HepG2 (cell line): Measurements from ENCODE around the gene CCDC57. TPM values are rescaled to one million over a fixed set of nuclear protein-coding genes. Genes with fewer than 3 reads are reported as not detected.

ENCODE experiments used
- ATAC-seq: fragments of 200-7000 bp; cut with Tn5 transposase; 3 replicates; pipeline ENCODE4 v1.9.1; 2020; ENCODE audit warnings: mild to moderate bottlenecking, moderate library complexity
- BruUV-seq: library from RNA; stranded (reverse); fragments of 400-500 nt; replicated peaks from 2 replicates; lab custom pipeline; 2021; lab: Mats Ljungman, UMichigan
- CTCF ChIA-PET: fragments of 300-600 bp; formaldehyde crosslinking; extraction: SDS; loops from one replicate; lab custom pipeline; 2021; ENCODE audit warnings: low total read pairs, inconsistent platforms, low intra/inter-chr PET ratio; lab: Yijun Ruan, JAX
- POLR2A ChIA-PET: fragments of 350-600 bp; sonication (Branson Sonifier 250); formaldehyde crosslinking; loops from one replicate; lab custom pipeline; 2020; ENCODE audit warnings: antibody characterized with exemption, inconsistent platforms; lab: Yijun Ruan, JAX
- DNase-seq: peaks from one replicate; pipeline ENCODE4 v3.0.0-alpha.2; 2015; ENCODE audit warnings: low spot score
- FAIRE-seq: peaks from 3 replicates; lab custom pipeline; 2011; peaks lifted over from hg19 to GRCh38; lab: Jason Lieb, UNC
- H2AFZ ChIP-seq: one replicate; pipeline ENCODE4 v1.6.1; 2011; ENCODE audit warnings: low read length, inconsistent platforms
- H3K27ac ChIP-seq: fragments of 300-600 bp; 3 replicates; pipeline ENCODE4 v1.8.0; 2011; ENCODE audit warnings: mixed run types, mild to moderate bottlenecking, mixed read lengths, low read length, inconsistent platforms; ENCODE audit not compliant: insufficient read depth; ENCODE audit errors: extremely low read length
- H3K27me3 ChIP-seq, 2 experiments: fragments of 200-600 bp in 1 of 2; 2 replicates in 1 of 2; 3 replicates in 1 of 2; pipeline versions ENCODE4 v1.6.0 to v1.8.0; 2011; ENCODE audit warnings: low read length in 2 of 2, mild to moderate bottlenecking in 2 of 2, moderate library complexity in 2 of 2, inconsistent platforms in 1 of 2; ENCODE audit not compliant: insufficient read depth in 2 of 2, control insufficient read depth in 1 of 2
- H3K36me3 ChIP-seq, 2 experiments: fragments of 200-600 bp in 1 of 2; replicated peaks in 1 of 2; 2 replicates in 1 of 2; 3 replicates in 1 of 2; pipeline versions ENCODE4 v1.5.1 to v1.8.0; 2011; ENCODE audit warnings: low read length in 2 of 2, inconsistent platforms in 1 of 2; ENCODE audit not compliant: insufficient read depth in 2 of 2, control insufficient read depth in 1 of 2
- H3K4me1 ChIP-seq: 2 replicates; pipeline ENCODE4 v1.5.1; 2012; ENCODE audit warnings: low read length, inconsistent platforms; ENCODE audit not compliant: insufficient read depth
- H3K4me2 ChIP-seq: 2 replicates; pipeline ENCODE4 v1.6.0; 2011; ENCODE audit warnings: low read depth, low read length, inconsistent platforms
- H3K4me3 ChIP-seq, 3 experiments: fragments of 200-600 bp in 1 of 3; sonication (generic), shearing (Covaris generic) in 1 of 3; replicated peaks in 1 of 3; 2 replicates each; pipeline ENCODE4 v1.5.1; 2011 to 2016; ENCODE audit warnings: low read length in 3 of 3, inconsistent platforms in 2 of 3, low read depth in 2 of 3, mild to moderate bottlenecking in 2 of 3, control low read depth in 1 of 3, mixed read lengths in 1 of 3; ENCODE audit not compliant: insufficient read depth in 1 of 3
- H3K79me2 ChIP-seq: one replicate; pipeline ENCODE4 v1.6.1; 2011; ENCODE audit warnings: low read length, inconsistent platforms; ENCODE audit not compliant: insufficient read depth
- H3K9ac ChIP-seq: 2 replicates; pipeline ENCODE4 v1.6.0; 2011; ENCODE audit warnings: mild to moderate bottlenecking, low read depth, low read length, inconsistent platforms; ENCODE audit not compliant: insufficient read depth
- H3K9me3 ChIP-seq: 2 replicates; pipeline ENCODE4 v1.5.1; 2012; ENCODE audit warnings: mild to moderate bottlenecking, low read length
- H4K20me1 ChIP-seq: 2 replicates; pipeline ENCODE4 v1.6.0; 2011; ENCODE audit warnings: inconsistent platforms, mild to moderate bottlenecking, low read length, moderate library complexity; ENCODE audit not compliant: insufficient read depth
- AFF4 ChIP-seq: sonication (generic); formaldehyde crosslinking; IDR thresholded peaks from 2 replicates; pipeline ENCODE4 v1.4.0; 2020; ENCODE audit warnings: missing genetic modification reagents
- NCOA2 ChIP-seq: sonication (generic); formaldehyde crosslinking; IDR thresholded peaks from 2 replicates; pipeline ENCODE4 v1.8.0; 2022; ENCODE audit warnings: inconsistent platforms
- ZNF703 ChIP-seq: sonication (generic); formaldehyde crosslinking; IDR thresholded peaks from 2 replicates; pipeline ENCODE4 v1.5.1; 2020; ENCODE audit warnings: missing genetic modification reagents, mild to moderate bottlenecking, moderate library complexity, borderline replicate concordance
- WGBS: methylation state at CpG from one replicate; pipeline ENCODE4 v1.1.6; 2017; ENCODE audit warnings: low lambda C conversion rate; 5-methylcytosine and 5-hydroxymethylcytosine counted together
- in situ Hi-C: cut with HindIII; loops from 2 replicates; pipeline ENCODE4 v1.10.0; 2017; ENCODE audit warnings: low pct_unique_long_range_greater_than_20kb; ENCODE audit not compliant: extremely low pct_ligation_motif_present
- intact Hi-C: fragments of 100-400 bp; cut with micrococcal nuclease; formaldehyde crosslinking; loops from one replicate; pipeline ENCODE4 v1.10.0; 2022; ENCODE audit not compliant: unreplicated experiment
- polyA plus RNA-seq, 8 experiments: library from polyadenylated mRNA; depleted of rRNA in 3 of 8; stranded (reverse) in 7 of 8; unstranded in 1 of 8; fragments of >200 nt; fragmentation: Illumina TruSeq in 4 of 8; extraction: Trizol in 4 of 8; gene quantifications; 2 replicates each; pipeline versions ENCODE4 v1.2.1 to v1.2.3, GENCODE V29; 2011 to 2016; ENCODE audit warnings: low read depth in 4 of 8, missing spikeins in 1 of 8, mixed read lengths in 1 of 8; ENCODE audit not compliant: insufficient read depth in 1 of 8
- total RNA-seq, 5 experiments: library from RNA; depleted of rRNA; stranded (reverse); fragments of >200 nt; fragmentation: Illumina TruSeq; extraction: Trizol; gene quantifications; 2 replicates each; pipeline ENCODE4 v1.2.3, GENCODE V29; 2016; ENCODE audit warnings: low read depth in 1 of 5
- TF ChIP-seq, protein P1 (sequence below): sonication (generic); formaldehyde crosslinking; IDR thresholded peaks from 2 replicates; pipeline ENCODE4 v1.5.0; 2020; ENCODE audit warnings: mild to moderate bottlenecking, missing genetic modification reagents
- TF ChIP-seq, protein P2 (sequence below): sonication (generic); formaldehyde crosslinking; IDR thresholded peaks from 2 replicates; pipeline ENCODE4 v1.5.1; 2020; ENCODE audit warnings: mild to moderate bottlenecking, missing genetic modification reagents, moderate library complexity

Gene CCDC57
- total and polyA plus RNA-seq, 2 of the 13 experiments (the other 11 are each of a cell fraction or from before 2014, with no cell fraction given) = 59.3 to 59.9 TPM

GRCh38 chr17:82186221-82186620 lies 26.4 kb downstream of the CCDC57 start:
- WGBS = 94% methylated on average over 15 of the region's 15 CpGs
- H3K9me3 ChIP-seq = no peaks in the 10 kb centered on the region
- H3K9ac ChIP-seq = no peak overlapping the region
- H3K79me2 ChIP-seq = no peaks in the 10 kb centered on the region
- H3K27ac ChIP-seq = no peak overlapping the region
- H4K20me1 ChIP-seq = no peaks in the 10 kb centered on the region
- H3K4me1 ChIP-seq = peaks cover 8% of the 10 kb centered on the region
- FAIRE-seq (no peak), DNase-seq (no peak)
- H3K36me3 ChIP-seq = peaks cover 5 to 20% of the 10 kb centered on the region in 2 experiments
- no TSS peak for BruUV-seq
- CTCF ChIA-PET = no interaction called here
- H3K4me3 ChIP-seq = no peak overlapping the region
- TF ChIP-seq ZNF703 (CRISPR knock-in tag) = no peak
- TF ChIP-seq AFF4 (CRISPR knock-in tag) = no peak
- TF ChIP-seq, protein P1, sequence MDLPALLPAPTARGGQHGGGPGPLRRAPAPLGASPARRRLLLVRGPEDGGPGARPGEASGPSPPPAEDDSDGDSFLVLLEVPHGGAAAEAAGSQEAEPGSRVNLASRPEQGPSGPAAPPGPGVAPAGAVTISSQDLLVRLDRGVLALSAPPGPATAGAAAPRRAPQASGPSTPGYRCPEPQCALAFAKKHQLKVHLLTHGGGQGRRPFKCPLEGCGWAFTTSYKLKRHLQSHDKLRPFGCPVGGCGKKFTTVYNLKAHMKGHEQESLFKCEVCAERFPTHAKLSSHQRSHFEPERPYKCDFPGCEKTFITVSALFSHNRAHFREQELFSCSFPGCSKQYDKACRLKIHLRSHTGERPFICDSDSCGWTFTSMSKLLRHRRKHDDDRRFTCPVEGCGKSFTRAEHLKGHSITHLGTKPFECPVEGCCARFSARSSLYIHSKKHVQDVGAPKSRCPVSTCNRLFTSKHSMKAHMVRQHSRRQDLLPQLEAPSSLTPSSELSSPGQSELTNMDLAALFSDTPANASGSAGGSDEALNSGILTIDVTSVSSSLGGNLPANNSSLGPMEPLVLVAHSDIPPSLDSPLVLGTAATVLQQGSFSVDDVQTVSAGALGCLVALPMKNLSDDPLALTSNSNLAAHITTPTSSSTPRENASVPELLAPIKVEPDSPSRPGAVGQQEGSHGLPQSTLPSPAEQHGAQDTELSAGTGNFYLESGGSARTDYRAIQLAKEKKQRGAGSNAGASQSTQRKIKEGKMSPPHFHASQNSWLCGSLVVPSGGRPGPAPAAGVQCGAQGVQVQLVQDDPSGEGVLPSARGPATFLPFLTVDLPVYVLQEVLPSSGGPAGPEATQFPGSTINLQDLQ (CRISPR knock-in tag) = no peak
- TF ChIP-seq, protein P2, sequence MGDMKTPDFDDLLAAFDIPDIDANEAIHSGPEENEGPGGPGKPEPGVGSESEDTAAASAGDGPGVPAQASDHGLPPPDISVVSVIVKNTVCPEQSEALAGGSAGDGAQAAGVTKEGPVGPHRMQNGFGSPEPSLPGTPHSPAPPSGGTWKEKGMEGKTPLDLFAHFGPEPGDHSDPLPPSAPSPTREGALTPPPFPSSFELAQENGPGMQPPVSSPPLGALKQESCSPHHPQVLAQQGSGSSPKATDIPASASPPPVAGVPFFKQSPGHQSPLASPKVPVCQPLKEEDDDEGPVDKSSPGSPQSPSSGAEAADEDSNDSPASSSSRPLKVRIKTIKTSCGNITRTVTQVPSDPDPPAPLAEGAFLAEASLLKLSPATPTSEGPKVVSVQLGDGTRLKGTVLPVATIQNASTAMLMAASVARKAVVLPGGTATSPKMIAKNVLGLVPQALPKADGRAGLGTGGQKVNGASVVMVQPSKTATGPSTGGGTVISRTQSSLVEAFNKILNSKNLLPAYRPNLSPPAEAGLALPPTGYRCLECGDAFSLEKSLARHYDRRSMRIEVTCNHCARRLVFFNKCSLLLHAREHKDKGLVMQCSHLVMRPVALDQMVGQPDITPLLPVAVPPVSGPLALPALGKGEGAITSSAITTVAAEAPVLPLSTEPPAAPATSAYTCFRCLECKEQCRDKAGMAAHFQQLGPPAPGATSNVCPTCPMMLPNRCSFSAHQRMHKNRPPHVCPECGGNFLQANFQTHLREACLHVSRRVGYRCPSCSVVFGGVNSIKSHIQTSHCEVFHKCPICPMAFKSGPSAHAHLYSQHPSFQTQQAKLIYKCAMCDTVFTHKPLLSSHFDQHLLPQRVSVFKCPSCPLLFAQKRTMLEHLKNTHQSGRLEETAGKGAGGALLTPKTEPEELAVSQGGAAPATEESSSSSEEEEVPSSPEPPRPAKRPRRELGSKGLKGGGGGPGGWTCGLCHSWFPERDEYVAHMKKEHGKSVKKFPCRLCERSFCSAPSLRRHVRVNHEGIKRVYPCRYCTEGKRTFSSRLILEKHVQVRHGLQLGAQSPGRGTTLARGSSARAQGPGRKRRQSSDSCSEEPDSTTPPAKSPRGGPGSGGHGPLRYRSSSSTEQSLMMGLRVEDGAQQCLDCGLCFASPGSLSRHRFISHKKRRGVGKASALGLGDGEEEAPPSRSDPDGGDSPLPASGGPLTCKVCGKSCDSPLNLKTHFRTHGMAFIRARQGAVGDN (CRISPR knock-in tag) = no peak
- no peak for TF ChIP-seq NCOA2 (CRISPR knock-in tag)
- TF ChIP-seq, all 625 proteins: peak for 0
- no peak overlapping the region for H3K4me2 ChIP-seq
- in situ Hi-C loops = no loop called here
- no peaks in the 10 kb centered on the region for H3K27me3 ChIP-seq
- POLR2A ChIA-PET = no interaction called here
- no peak overlapping the region for H2AFZ ChIP-seq
- ATAC-seq = no peak
- intact Hi-C loops = no loop called here
